ENCODE measurements around the gene SLC66A1.

The SLC66A1 gene

DNA sequence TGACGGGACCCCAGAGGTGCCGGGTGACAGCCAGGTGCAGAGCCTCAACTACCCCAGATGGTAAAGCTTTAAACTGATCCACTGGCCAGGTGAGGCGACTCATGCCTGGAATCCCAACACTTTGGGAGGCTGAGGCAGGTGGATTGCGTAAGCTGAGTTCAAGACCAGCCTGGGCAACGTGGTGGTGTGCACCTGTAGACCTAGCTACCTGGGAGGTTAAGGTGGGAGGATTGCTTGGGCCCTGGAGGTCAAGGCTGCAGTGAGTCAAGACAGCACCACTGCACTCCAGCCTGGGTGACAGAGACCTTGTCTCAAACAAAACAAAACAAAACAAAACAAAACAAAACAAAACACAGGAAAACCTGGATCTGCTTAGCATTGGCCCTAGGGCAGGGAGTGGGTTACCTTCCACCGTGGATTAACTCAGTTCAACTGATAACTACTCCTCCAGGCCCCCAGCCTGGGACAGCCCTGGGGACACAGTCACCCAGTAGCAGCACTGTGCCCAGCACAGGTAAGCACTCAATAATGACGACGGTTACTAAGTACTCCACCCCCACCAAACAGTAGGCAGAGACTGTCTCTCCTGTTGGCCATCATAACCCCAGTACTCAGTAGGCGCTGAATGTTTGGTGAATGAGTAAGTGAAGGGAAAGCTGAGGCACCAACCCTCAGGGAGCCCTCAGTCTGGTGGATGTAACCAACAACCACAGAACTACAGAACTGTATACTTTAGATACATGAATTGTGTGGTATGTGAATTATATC is 21.6 kb downstream of the SLC66A1 start:
- no peak for TF ChIP-seq CTCF (IDR thresholded peaks at IDR 0.05; ENCODE audit: borderline replicate concordance, insufficient read depth, low read depth, low read length)
- no peak overlapping the region for H3K4me3 ChIP-seq (ENCODE audit: low read depth, low read length)

- no peak for TF ChIP-seq CTCF (IDR thresholded peaks at IDR 0.05; ENCODE audit: borderline replicate concordance, insufficient read depth, low read depth, low read length)
- H3K4me3 ChIP-seq (ENCODE audit: low read depth, low read length), result no peak overlapping the region
Observed at GRCh38 chr1:19336543-19336942, 24.4 kb downstream of the SLC66A1 start.

DNA sequence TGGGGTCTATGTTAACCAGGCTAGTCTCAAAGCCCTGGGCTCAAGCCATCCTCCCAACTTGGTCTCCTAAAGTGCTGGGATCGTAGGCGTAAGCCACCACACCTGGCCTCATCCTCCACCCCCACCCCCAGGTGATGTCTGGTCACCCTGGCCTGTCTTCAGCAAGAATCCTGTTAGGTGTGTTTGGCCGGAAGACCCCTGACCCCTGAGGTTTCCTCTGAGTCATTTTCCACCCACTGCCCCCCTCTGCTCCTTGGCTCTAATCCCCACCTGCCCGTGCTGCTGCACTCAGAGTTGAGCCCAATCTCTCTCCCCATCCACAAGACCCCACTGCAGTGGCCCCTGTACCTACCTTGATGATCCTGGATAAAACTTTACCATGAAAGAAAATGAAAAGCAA is 25.2 kb downstream of the SLC66A1 start:
- TF ChIP-seq CTCF (IDR thresholded peaks at IDR 0.05; ENCODE audit: borderline replicate concordance, insufficient read depth, low read depth, low read length), result no peak
- H3K4me3 ChIP-seq (ENCODE audit: low read depth, low read length), result no peak overlapping the region

- TF ChIP-seq CTCF (IDR thresholded peaks at IDR 0.05; ENCODE audit: borderline replicate concordance, insufficient read depth, low read depth, low read length), result no peak
- H3K4me3 ChIP-seq (ENCODE audit: low read depth, low read length), result no peak overlapping the region
Observed at GRCh38 chr1:19338323-19338762, 26.2 kb downstream of the SLC66A1 start.

DNA sequence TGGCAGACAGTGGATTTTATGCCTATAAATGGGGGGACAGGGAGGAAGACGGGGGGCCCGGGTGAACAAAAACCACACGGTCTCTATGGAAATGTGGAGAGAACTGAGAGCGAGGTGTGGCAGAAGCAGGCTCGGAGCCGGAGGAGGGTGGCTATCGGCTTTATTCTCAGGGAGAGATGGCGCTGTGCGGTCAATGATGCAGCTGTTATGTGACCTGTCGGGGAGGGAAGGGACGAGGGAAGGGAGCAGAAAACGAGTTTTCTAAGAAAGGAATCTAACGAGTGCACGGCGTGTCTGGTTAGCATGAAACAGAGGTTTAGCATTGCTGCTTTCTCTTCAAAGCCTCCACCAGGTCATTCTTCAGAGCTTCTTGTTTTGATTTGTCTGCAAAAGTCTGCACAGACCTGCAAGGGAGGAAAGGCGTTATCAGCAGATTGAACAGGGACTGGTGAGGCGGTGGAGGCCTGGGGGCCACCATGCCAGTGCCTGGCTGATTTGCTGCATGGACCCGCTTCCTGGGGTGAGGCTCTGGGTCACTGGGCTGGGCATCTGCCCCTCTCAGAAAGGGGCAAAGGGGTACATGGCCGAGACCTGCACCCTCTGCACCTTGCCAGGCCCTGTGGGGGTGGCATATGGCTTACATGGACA is 27.2 kb downstream of the SLC66A1 start:
- no peak for TF ChIP-seq CTCF (IDR thresholded peaks at IDR 0.05; ENCODE audit: borderline replicate concordance, insufficient read depth, low read depth, low read length)
- no peak overlapping the region for H3K4me3 ChIP-seq (ENCODE audit: low read depth, low read length)

DNA sequence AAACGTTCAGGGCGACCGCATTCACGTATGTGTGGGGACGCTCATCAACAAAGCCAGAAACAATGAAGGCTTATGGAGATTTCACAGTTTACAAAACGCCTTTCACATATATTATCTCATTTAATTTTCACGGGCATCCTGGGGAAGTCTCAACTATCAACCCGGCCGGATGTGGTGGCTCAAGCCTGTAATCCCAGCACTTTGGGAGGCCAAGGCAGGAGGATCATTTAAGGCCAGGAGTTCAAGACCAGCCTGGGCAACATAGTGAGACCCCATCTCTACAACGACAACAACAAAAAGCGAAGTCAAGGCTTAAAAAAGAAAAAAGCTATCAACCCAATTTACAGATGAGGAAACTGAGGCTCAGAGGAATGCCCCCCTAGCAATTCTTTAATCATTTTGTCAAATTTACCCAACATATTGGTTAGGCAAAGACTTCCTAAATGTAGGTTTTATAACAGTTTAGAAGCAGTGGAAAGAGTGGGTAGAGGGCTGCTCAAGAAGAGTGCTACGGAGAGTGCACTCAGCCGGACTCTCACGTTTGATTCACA is 28.3 kb downstream of the SLC66A1 start:
- H3K4me3 ChIP-seq (ENCODE audit: low read depth, low read length), result no peak overlapping the region
- no peak for TF ChIP-seq CTCF (IDR thresholded peaks at IDR 0.05; ENCODE audit: borderline replicate concordance, insufficient read depth, low read depth, low read length)

Measured in GM12875 (cell line).